OCI-LY3 (cell line): ENCODE data around the gene UBASH3A.

Experiments
- CTCF ChIP-seq: fragments of 200-600, 300-600 bp; sonication (generic); IDR thresholded peaks from 2 replicates; pipeline ENCODE4 v1.5.1; 2014; ENCODE audit warnings: antibody characterized with exemption, low read length, low read depth
- EZH2phosphoT487 ChIP-seq: fragments of 200-600 bp; shearing (Covaris generic); IDR thresholded peaks from 2 replicates; pipeline ENCODE4 v1.6.1; 2018; ENCODE audit warnings: antibody characterized with exemption, mixed run types, low read depth

GRCh38 chr21:42375506-42375905 lies 28.2 kb upstream of the UBASH3A start:
- no peak for TF ChIP-seq CTCF
- no peak for TF ChIP-seq EZH2phosphoT487
